ENCODE data around the gene JPH3. TPM values are rescaled to one million over a fixed set of nuclear protein-coding genes. Genes with fewer than 3 reads are reported as not detected.

Gene JPH3
- total RNA-seq, 2 experiments from 2014 or later = 0.07 to 0.09 TPM

DNA sequence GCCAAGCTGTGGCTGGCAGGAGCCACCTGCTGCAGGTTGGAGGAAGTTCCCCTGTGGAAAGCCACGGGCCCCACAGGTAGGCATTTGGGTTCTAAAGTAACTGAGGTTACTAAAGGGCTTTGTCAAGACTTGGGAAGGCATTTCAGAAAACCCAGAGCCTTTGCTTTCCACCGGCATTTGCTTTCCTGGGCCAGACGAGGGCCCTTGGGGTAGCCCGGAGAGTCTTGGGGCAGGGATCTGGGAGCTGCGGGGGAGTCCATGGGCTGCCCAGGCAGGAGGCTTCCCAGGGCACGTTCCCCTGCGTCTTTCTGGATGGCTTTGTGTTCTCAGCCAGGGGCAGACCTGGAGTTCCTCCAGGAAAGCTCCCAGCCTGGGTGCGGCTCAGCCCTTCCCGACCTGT lies 43.5 kb downstream of the JPH3 start:
- no peaks in the 10 kb centered on the region for H3K9me3 Mint-ChIP-seq
- TF ChIP-seq, protein P1, sequence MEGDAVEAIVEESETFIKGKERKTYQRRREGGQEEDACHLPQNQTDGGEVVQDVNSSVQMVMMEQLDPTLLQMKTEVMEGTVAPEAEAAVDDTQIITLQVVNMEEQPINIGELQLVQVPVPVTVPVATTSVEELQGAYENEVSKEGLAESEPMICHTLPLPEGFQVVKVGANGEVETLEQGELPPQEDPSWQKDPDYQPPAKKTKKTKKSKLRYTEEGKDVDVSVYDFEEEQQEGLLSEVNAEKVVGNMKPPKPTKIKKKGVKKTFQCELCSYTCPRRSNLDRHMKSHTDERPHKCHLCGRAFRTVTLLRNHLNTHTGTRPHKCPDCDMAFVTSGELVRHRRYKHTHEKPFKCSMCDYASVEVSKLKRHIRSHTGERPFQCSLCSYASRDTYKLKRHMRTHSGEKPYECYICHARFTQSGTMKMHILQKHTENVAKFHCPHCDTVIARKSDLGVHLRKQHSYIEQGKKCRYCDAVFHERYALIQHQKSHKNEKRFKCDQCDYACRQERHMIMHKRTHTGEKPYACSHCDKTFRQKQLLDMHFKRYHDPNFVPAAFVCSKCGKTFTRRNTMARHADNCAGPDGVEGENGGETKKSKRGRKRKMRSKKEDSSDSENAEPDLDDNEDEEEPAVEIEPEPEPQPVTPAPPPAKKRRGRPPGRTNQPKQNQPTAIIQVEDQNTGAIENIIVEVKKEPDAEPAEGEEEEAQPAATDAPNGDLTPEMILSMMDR (IDR thresholded peaks at IDR 0.05) = no peak
- POLR2A ChIA-PET = no interaction called here
- peaks cover 2% of the 10 kb centered on the region for H3K27me3 Mint-ChIP-seq
- CTCF ChIA-PET = interaction anchor here (1.8 kb wide), 1 partner anchor 9 kb away, joined by 10 read pairs; no protein-coding TSS in a partner anchor
- no peak overlapping the region for H3K4me3 Mint-ChIP-seq
- intact Hi-C loops (cut with micrococcal nuclease) = no loop called here
- H3K27ac Mint-ChIP-seq = no peak overlapping the region
- H3K36me3 Mint-ChIP-seq (ENCODE audit: low read depth) = no peaks in the 10 kb centered on the region
- no peaks in the 10 kb centered on the region for H3K4me1 Mint-ChIP-seq (ENCODE audit: low read depth)
- no peak for DNase-seq
- no peak for ATAC-seq

DNA sequence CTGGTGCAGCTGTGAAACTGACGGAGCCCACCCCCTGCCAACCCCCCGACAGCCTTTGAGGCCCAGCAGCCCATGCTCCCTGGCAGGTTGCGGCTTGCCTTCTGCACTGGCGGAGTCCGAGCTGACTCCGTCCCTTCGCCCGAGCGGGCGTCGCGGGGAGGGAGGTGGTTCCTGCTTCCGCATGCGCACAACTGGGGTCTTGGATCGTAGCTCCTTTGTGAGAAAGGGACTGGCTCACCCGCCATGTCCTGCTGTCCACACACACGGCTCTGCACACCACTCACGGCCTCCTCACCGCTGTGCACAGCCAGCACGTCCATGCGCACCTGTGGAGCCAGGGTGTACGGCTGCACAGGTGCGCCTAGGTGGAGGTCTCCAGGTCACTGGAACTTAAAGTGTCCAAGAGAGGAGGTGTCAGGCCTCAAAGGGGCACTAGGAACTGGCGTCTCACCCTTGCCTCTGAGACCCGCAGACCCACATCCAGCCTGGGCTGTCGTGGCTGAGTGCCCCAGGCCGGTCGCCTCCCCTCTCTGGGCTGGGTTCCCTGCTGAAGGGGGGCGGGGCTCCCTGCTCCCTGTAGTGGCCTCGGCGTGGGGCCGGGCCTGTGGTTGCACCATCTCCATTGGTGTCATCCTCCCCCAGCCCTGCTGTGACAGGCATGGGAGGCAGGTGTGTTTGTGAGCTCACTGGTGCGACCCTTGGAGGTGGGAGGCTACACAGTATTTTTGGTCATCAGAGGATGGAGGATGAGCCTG lies 45.3 kb downstream of the JPH3 start:
- Mint-ChIP-seq H3K9me3 (no peaks in the 10 kb centered on the region), H3K4me3 (no peak overlapping the region), H3K4me1 (ENCODE audit: low read depth) (no peaks in the 10 kb centered on the region), H3K27ac (no peak overlapping the region), H3K27me3 (peaks cover 2% of the 10 kb centered on the region), H3K36me3 (ENCODE audit: low read depth) (no peaks in the 10 kb centered on the region)
- intact Hi-C loops (cut with micrococcal nuclease) = no loop called here
- ChIA-PET POLR2A (no interaction called here), CTCF (interaction anchor here (3.0 kb wide), 1 partner anchor 12 kb away, joined by 11 read pairs; no protein-coding TSS in a partner anchor)
- DNase-seq = no peak
- TF ChIP-seq, protein P1 (IDR thresholded peaks at IDR 0.05) = no peak
- ATAC-seq = no peak

DNA sequence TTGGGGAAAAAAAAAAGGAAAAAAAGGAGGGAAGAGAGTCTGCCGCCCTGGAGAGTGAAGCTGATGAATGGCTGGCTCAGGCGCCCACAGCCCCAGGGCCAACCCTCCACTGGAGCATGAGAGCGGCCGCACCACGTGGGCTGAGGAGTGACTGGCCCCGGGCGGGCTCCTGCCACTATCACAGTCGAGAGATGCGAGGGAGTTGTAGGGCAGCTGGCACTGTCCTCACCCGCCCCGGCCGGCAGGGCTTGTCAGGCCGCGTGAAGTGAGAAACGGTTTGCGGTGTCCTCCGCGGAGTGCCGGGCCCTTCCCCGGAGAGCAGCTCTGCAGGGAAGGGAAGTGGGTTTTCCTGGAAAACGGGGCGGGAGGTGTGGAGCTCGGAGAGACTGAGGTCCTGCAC lies 45.9 kb downstream of the JPH3 start:
- Mint-ChIP-seq H3K4me3 (no peak overlapping the region), H3K4me1 (ENCODE audit: low read depth) (no peaks in the 10 kb centered on the region), H3K36me3 (ENCODE audit: low read depth) (no peaks in the 10 kb centered on the region), H3K9me3 (no peaks in the 10 kb centered on the region), H3K27me3 (peaks cover 2% of the 10 kb centered on the region), H3K27ac (no peak overlapping the region)
- POLR2A ChIA-PET = no interaction called here
- no peak for ATAC-seq
- CTCF ChIA-PET = interaction anchor here (3.0 kb wide), 1 partner anchor 12 kb away, joined by 11 read pairs; no protein-coding TSS in a partner anchor
- no peak for DNase-seq
- TF ChIP-seq, protein P1 (IDR thresholded peaks at IDR 0.05) = no peak
- intact Hi-C loops (cut with micrococcal nuclease) = no loop called here

DNA sequence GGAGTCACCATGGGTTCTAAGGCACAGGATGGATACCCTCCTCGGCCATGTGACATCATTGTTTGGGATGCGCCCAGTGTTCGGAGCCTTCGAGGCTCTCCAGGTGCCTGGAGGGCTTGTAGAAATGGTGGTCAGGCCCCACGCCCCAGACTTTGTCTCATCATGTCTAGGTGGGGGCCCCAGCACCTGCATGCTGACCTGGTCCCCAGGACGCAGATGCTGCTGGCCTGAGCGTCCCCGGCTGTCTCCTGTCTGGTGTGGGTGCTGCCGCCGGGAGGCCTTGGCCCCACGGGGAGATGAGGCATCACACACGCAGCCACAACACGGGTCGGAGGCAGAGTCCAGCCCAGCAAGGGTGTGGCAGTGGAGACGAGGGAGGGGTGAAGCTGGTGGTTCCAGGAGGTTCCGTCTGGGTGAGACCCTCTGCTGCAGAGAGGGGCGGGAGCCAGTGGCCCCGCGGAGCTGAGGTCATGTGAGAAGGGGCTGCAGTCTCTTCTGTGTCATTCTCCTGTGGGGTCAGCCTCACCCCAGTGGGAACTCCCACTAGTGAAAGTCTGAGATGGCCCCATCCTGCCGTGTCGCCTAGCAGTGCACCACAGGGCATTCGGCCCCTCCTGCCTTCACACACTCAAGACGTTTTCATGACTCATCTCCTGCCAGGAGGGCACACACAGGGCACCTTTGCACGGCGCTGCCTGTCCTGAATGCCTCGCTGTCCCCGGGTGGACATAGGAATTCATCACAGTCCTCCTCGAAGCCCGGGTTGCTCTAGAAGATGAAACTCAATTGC lies 46.6 kb downstream of the JPH3 start:
- DNase-seq = no peak
- Mint-ChIP-seq H3K4me3 (no peak overlapping the region), H3K4me1 (ENCODE audit: low read depth) (no peaks in the 10 kb centered on the region), H3K36me3 (ENCODE audit: low read depth) (no peaks in the 10 kb centered on the region), H3K9me3 (no peaks in the 10 kb centered on the region), H3K27ac (no peak overlapping the region), H3K27me3 (peaks cover 2% of the 10 kb centered on the region)
- intact Hi-C loops (cut with micrococcal nuclease) = no loop called here
- TF ChIP-seq, protein P1 (IDR thresholded peaks at IDR 0.05) = no peak
- ATAC-seq = no peak
- ChIA-PET POLR2A (no interaction called here), CTCF (interaction anchor here (0.9 to 3.0 kb wide), 2 partner anchors 13 to 51 kb away, joined by 3 to 11 read pairs; no protein-coding TSS in a partner anchor)

DNA sequence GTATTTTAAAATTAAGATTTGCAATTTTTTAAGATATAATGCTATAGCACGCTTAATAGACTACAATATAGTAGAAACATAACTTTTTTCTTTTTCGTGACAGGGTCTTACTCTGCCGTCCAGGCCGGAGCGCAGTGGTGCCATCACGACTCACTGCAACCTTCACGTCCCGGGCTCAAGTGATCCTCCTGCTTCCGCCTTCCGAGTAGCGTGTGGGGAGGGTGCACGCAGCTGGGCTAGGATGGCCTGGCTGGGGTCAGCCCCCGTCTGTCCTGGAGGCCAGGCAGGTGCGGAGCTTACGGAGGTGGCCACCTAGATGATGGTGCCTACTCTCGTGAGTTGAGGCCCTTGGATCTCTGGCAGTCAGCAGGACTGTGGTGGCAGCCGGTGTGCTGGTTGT lies 50.1 kb downstream of the JPH3 start:
- Mint-ChIP-seq H3K27ac (no peak overlapping the region), H3K27me3 (no peaks in the 10 kb centered on the region), H3K9me3 (no peaks in the 10 kb centered on the region), H3K36me3 (ENCODE audit: low read depth) (no peaks in the 10 kb centered on the region), H3K4me1 (ENCODE audit: low read depth) (no peaks in the 10 kb centered on the region), H3K4me3 (no peak overlapping the region)
- TF ChIP-seq, protein P1 (IDR thresholded peaks at IDR 0.05) = no peak
- POLR2A ChIA-PET = no interaction called here
- intact Hi-C loops (cut with micrococcal nuclease) = no loop called here
- DNase-seq (no peak), ATAC-seq (no peak)
- CTCF ChIA-PET = interaction anchor here (0.9 to 1.6 kb wide), 3 partner anchors 11 to 16 kb away, joined by 3 to 7 read pairs (median 3); no protein-coding TSS in a partner anchor

Measured in activated CD8-positive, alpha-beta T cell treated with anti-CD3 and anti-CD28 coated beads for 36 hours (primary cell).